HCT116 (cell line): ENCODE measurements around the gene HABP2. TPM values are rescaled to one million over a fixed set of nuclear protein-coding genes. Genes with fewer than 3 reads are reported as not detected.

ENCODE experiments used
- ATAC-seq: fragments of 200-7000 bp; cut with Tn5 transposase; 2 replicates; pipeline ENCODE4 v1.9.1; 2020; ENCODE audit warnings: mild to moderate bottlenecking, moderate library complexity
- BruUV-seq: library from RNA; stranded (reverse); fragments of 400-500 nt; replicated peaks from 2 replicates; lab custom pipeline; 2021; lab: Mats Ljungman, UMichigan
- CTCF ChIA-PET: fragments of 300-600 bp; sonication (Branson Sonifier 250); formaldehyde crosslinking; loops from one replicate; lab custom pipeline; 2021; ENCODE audit warnings: antibody characterized with exemption; lab: Charles Lee
- POLR2A ChIA-PET: fragments of 300-600, 350-600 bp; sonication (Branson Sonifier 250); formaldehyde crosslinking; loops from one replicate; lab custom pipeline; 2021; ENCODE audit warnings: antibody characterized with exemption; lab: Charles Lee
- RAD21 ChIA-PET, 2 experiments: fragments of 300-600 bp; sonication (Branson Sonifier 250); formaldehyde crosslinking; loops; one replicate each; lab custom pipeline; 2023; ENCODE audit warnings: low total read pairs in 2 of 2; ENCODE audit not compliant: uncharacterized antibody in 2 of 2, unreplicated experiment in 2 of 2, low non-redundant PET in 1 of 2; lab: Charles Lee
- DNase-seq: peaks from one replicate; pipeline ENCODE4 v3.0.0-alpha.2; 2010; ENCODE audit warnings: low read depth, low spot score
- H2AFZ ChIP-seq: fragments of 200-600 bp; shearing (Covaris generic), sonication (generic); 2 replicates; pipeline ENCODE4 v1.6.1; 2017; ENCODE audit warnings: low read depth, mixed run types, mixed read lengths, antibody characterized with exemption, low read length; ENCODE audit not compliant: poor library complexity, severe bottlenecking
- H3K27ac ChIP-seq: 2 replicates; pipeline ENCODE4 v1.5.1; 2012; ENCODE audit warnings: low read depth, low read length
- H3K27me3 ChIP-seq: fragments of 200-600 bp; sonication (generic); 2 replicates; pipeline ENCODE4 v1.6.1; 2016; ENCODE audit warnings: mixed run types, low read length, mixed read lengths; ENCODE audit not compliant: insufficient read depth
- H3K36me3 ChIP-seq, 2 experiments: fragments of 200-500 bp in 1 of 2; fragments of 200-600 bp in 1 of 2; sonication (Bioruptor generic) in 1 of 2; sonication (generic) in 1 of 2; 2 replicates each; pipeline versions ENCODE4 v1.5.1 to v1.6.1; 2014 to 2016; ENCODE audit warnings: low read length in 2 of 2, inconsistent platforms in 1 of 2, mixed read lengths in 1 of 2, mixed run types in 1 of 2; ENCODE audit not compliant: insufficient read depth in 2 of 2, control insufficient read depth in 1 of 2
- H3K4me1 ChIP-seq, 2 experiments: fragments of 200-600 bp in 1 of 2; sonication (generic) in 1 of 2; 2 replicates each; pipeline versions ENCODE4 v1.5.1 to v1.6.1; 2012 to 2017; ENCODE audit warnings: low read length in 2 of 2, inconsistent platforms in 1 of 2, mild to moderate bottlenecking in 1 of 2, mixed read lengths in 1 of 2, mixed run types in 1 of 2, moderate library complexity in 1 of 2; ENCODE audit not compliant: insufficient read depth in 2 of 2, control insufficient read depth in 1 of 2
- H3K4me2 ChIP-seq: fragments of 200-600 bp; sonication (generic); 2 replicates; pipeline ENCODE4 v1.6.1; 2017; ENCODE audit warnings: mixed run types, low read length, mixed read lengths
- H3K4me3 ChIP-seq, 2 experiments: fragments of 200-600 bp in 1 of 2; sonication (generic) in 1 of 2; replicated peaks in 1 of 2; 2 replicates each; pipeline ENCODE4 v1.5.1; 2011 to 2016; ENCODE audit warnings: low read length in 2 of 2, control low read depth in 1 of 2, low read depth in 1 of 2, mild to moderate bottlenecking in 1 of 2, mixed read lengths in 1 of 2, mixed run types in 1 of 2
- H3K79me2 ChIP-seq: fragments of 200-600 bp; sonication (generic); 2 replicates; pipeline ENCODE4 v1.6.1; 2017; ENCODE audit warnings: mild to moderate bottlenecking, mixed run types, low read length, moderate library complexity, mixed read lengths; ENCODE audit not compliant: insufficient read depth
- H3K9ac ChIP-seq: fragments of 200-600 bp; sonication (generic); 2 replicates; pipeline ENCODE4 v1.6.1; 2016; ENCODE audit warnings: low read length, mixed read lengths
- H3K9me2 ChIP-seq: fragments of 200-600 bp; sonication (generic), shearing (Covaris generic); 2 replicates; pipeline ENCODE4 v1.6.1; 2017; ENCODE audit warnings: mixed run types, mild to moderate bottlenecking, moderate library complexity; ENCODE audit not compliant: insufficient read depth
- H3K9me3 ChIP-seq, 2 experiments: fragments of 200-500 bp in 1 of 2; fragments of 200-600 bp in 1 of 2; sonication (Bioruptor generic) in 1 of 2; sonication (generic) in 1 of 2; 2 replicates each; pipeline ENCODE4 v1.6.1; 2014 to 2017; ENCODE audit warnings: low read length in 2 of 2, mixed read lengths in 2 of 2, inconsistent platforms in 1 of 2, low read depth in 1 of 2, mild to moderate bottlenecking in 1 of 2, mixed run types in 1 of 2, moderate library complexity in 1 of 2; ENCODE audit not compliant: control insufficient read depth in 1 of 2, insufficient read depth in 1 of 2
- H4K20me1 ChIP-seq: fragments of 200-600 bp; sonication (generic), shearing (Covaris generic); 2 replicates; pipeline ENCODE4 v1.6.1; 2017; ENCODE audit warnings: mixed run types, mild to moderate bottlenecking, moderate library complexity; ENCODE audit not compliant: insufficient read depth
- CEBPB ChIP-seq: IDR thresholded peaks from 2 replicates; pipeline ENCODE4 v1.6.1; 2012; ENCODE audit warnings: low read depth
- ELF1 ChIP-seq: IDR thresholded peaks from 2 replicates; pipeline ENCODE4 v1.6.1; 2012; ENCODE audit warnings: low read depth, borderline replicate concordance
- POLR2A ChIP-seq: IDR thresholded peaks from 2 replicates; pipeline ENCODE4 v1.7.0; 2011; ENCODE audit warnings: borderline replicate concordance; ENCODE audit not compliant: insufficient read depth, insufficient read length; ENCODE audit errors: extremely low read depth
- RAD21 ChIP-seq: IDR thresholded peaks from 2 replicates; pipeline ENCODE4 v1.6.1; 2012; ENCODE audit warnings: low read depth, mild to moderate bottlenecking
- SIN3A ChIP-seq: IDR thresholded peaks from 2 replicates; pipeline ENCODE4 v1.6.1; 2012; ENCODE audit warnings: low read depth
- SRF ChIP-seq: IDR thresholded peaks from 2 replicates; pipeline ENCODE4 v1.6.1; 2012; ENCODE audit warnings: low read depth
- YY1 ChIP-seq: IDR thresholded peaks from 2 replicates; pipeline ENCODE4 v1.6.1; 2011; ENCODE audit warnings: low read length, low read depth, moderate library complexity, mild to moderate bottlenecking; ENCODE audit not compliant: insufficient replicate concordance; ENCODE audit errors: extremely low read depth
- ZBTB33 ChIP-seq: IDR thresholded peaks from 2 replicates; pipeline ENCODE4 v1.6.1; 2011; ENCODE audit warnings: mild to moderate bottlenecking, low read length, moderate library complexity; ENCODE audit not compliant: insufficient replicate concordance; ENCODE audit errors: extremely low read depth
- ZNF274 ChIP-seq: fragments of 200-500 bp; sonication (Bioruptor generic); IDR thresholded peaks from 2 replicates; pipeline ENCODE4 v1.6.1; 2014; ENCODE audit warnings: mild to moderate bottlenecking, low read depth, low read length, inconsistent platforms
- intact Hi-C: fragments of 100-400 bp; cut with micrococcal nuclease; formaldehyde crosslinking; loops from 2 replicates; pipeline ENCODE4 v1.10.0; 2022
- total RNA-seq: library from RNA; stranded (reverse); gene quantifications from one replicate; pipeline ENCODE4 v1.2.1, GENCODE V29; 2021; ENCODE audit not compliant: unreplicated experiment

Gene HABP2
- total RNA-seq, 1 experiment from 2014 or later: 0.20 TPM

- no TSS peak for BruUV-seq
- DNase-seq: no peak
- Histone ChIP-seq H3K9me2 (no peaks in the 10 kb centered on the region), H3K27me3 (no peaks in the 10 kb centered on the region), H4K20me1 (no peaks in the 10 kb centered on the region), H3K27ac (no peak overlapping the region), H3K4me1 (peaks cover under 1% of the 10 kb centered on the region in 2 experiments; a peak in 1 of 4 replicates), H3K79me2 (no peaks in the 10 kb centered on the region), H3K4me3 (no peak overlapping the region), H3K9me3 (no peaks in the 10 kb centered on the region), H3K36me3 (no peaks in the 10 kb centered on the region), H3K9ac (no peak overlapping the region), H3K4me2 (no peak overlapping the region), H2AFZ (no peak overlapping the region)
- TF ChIP-seq RAD21 (0 out of 2 replicates have a peak, but pooled peaks have one; percentile 5), POLR2A (no peak)
- RAD21 ChIA-PET: no interaction called here
- no peak for ATAC-seq
- intact Hi-C loops: no loop called here
- POLR2A ChIA-PET: no interaction called here
- CTCF ChIA-PET: no interaction called here
These were observed 33.8 kb upstream of the HABP2 start for GRCh38 chr10:113518816-113519591.

- RAD21 ChIA-PET: no interaction called here
- Histone ChIP-seq H3K27ac (no peak overlapping the region), H2AFZ (no peak overlapping the region), H3K9ac (no peak overlapping the region), H3K9me3 (no peaks in the 10 kb centered on the region), H3K79me2 (no peaks in the 10 kb centered on the region), H3K27me3 (no peaks in the 10 kb centered on the region), H3K36me3 (no peaks in the 10 kb centered on the region), H3K4me2 (no peak overlapping the region), H3K4me1 (peaks cover 6 to 7% of the 10 kb centered on the region in 2 experiments; a peak in 3 of 4 replicates), H4K20me1 (no peaks in the 10 kb centered on the region), H3K9me2 (no peaks in the 10 kb centered on the region), H3K4me3 (no peak overlapping the region)
- DNase-seq (no peak), ATAC-seq (no peak)
- no peak for TF ChIP-seq ZNF274
- no peak for TF ChIP-seq CEBPB
- no peak for TF ChIP-seq ZBTB33
- no peak for TF ChIP-seq ELF1
- TF ChIP-seq SRF: no peak
- no peak for TF ChIP-seq SIN3A
- no peak for TF ChIP-seq YY1
- POLR2A ChIA-PET: no interaction called here
- BruUV-seq: no TSS peak
- intact Hi-C loops: loop anchor here (5.0 to 10.0 kb wide), 3 partner anchors 132 to 797 kb away; no protein-coding TSS in a partner anchor
- CTCF ChIA-PET: interaction anchor here (1.5 to 1.8 kb wide), 2 partner anchors 44 to 135 kb away, joined by 6 to 7 read pairs; no protein-coding TSS in a partner anchor
These were observed 33.2 kb upstream of the HABP2 start for GRCh38 chr10:113519681-113520115.
